H1 (cell line): ENCODE measurements around the gene GPA33. TPM values are rescaled to one million over a fixed set of nuclear protein-coding genes. Genes with fewer than 3 reads are reported as not detected.

Experiments
- CTCF ChIA-PET: fragments of 300-600 bp; sonication (Branson Sonifier 250); formaldehyde crosslinking; loops from one replicate; lab custom pipeline; 2021; ENCODE audit not compliant: partially characterized antibody; lab: Charles Lee
- POLR2A ChIA-PET: fragments of 300-600 bp; sonication (Branson Sonifier 250); formaldehyde crosslinking; loops from one replicate; lab custom pipeline; 2021; ENCODE audit warnings: inconsistent platforms; ENCODE audit not compliant: partially characterized antibody; lab: Charles Lee
- DNase-seq, 2 experiments: peaks; one replicate each; pipeline versions ENCODE4 v3.0.0 to v3.0.0-alpha.2; 2010 to 2022; ENCODE audit warnings: low spot score in 2 of 2, low read depth in 1 of 2, mixed read lengths in 1 of 2
- FAIRE-seq: peaks from 2 replicates; lab custom pipeline; 2011; peaks lifted over from hg19 to GRCh38; lab: Jason Lieb, UNC
- H2AFZ ChIP-seq: 2 replicates; pipeline ENCODE4 v1.8.1; 2012; ENCODE audit warnings: low read length, inconsistent platforms
- H2AK5ac ChIP-seq: 2 replicates; pipeline ENCODE4 v1.6.1; 2013; ENCODE audit warnings: low read depth, low read length
- H2BK120ac ChIP-seq: replicated peaks from 2 replicates; pipeline ENCODE3; 2013; ENCODE audit warnings: low read depth, low read length, inconsistent platforms
- H2BK12ac ChIP-seq: 2 replicates; pipeline ENCODE4 v1.6.1; 2013; ENCODE audit warnings: low read depth, low read length
- H2BK15ac ChIP-seq: 2 replicates; pipeline ENCODE4 v1.6.1; 2013; ENCODE audit warnings: low read length
- H2BK20ac ChIP-seq: 2 replicates; pipeline ENCODE4 v1.6.1; 2013; ENCODE audit warnings: low read length
- H2BK5ac ChIP-seq: 2 replicates; pipeline ENCODE4 v1.6.1; 2013; ENCODE audit warnings: low read depth, low read length
- H3K14ac ChIP-seq: 2 replicates; pipeline ENCODE4 v1.6.1; 2013; ENCODE audit warnings: inconsistent platforms; ENCODE audit not compliant: insufficient read length
- H3K18ac ChIP-seq: 2 replicates; pipeline ENCODE4 v1.6.1; 2013; ENCODE audit warnings: low read length; ENCODE audit errors: extremely low read depth
- H3K23ac ChIP-seq: 2 replicates; pipeline ENCODE4 v1.6.1; 2013; ENCODE audit warnings: inconsistent platforms; ENCODE audit not compliant: insufficient read length
- H3K23me2 ChIP-seq: 2 replicates; pipeline ENCODE4 v1.6.1; 2013; ENCODE audit warnings: low read depth, low read length
- H3K27ac ChIP-seq: 2 replicates; pipeline ENCODE4 v1.6.1; 2011; ENCODE audit warnings: low read depth, low read length, inconsistent platforms
- H3K27me3 ChIP-seq, 4 experiments: replicated peaks in 1 of 4; 1 replicate in 1 of 4; 2 replicates in 3 of 4; pipeline versions ENCODE4 v1.6.1 to v1.8.1; 2011 to 2013; ENCODE audit warnings: low read length in 3 of 4, mild to moderate bottlenecking in 3 of 4, inconsistent platforms in 2 of 4, mixed read lengths in 2 of 4, moderate library complexity in 1 of 4; ENCODE audit not compliant: control insufficient read depth in 3 of 4, insufficient read depth in 3 of 4; ENCODE audit errors: extremely low read depth in 1 of 4
- H3K36me3 ChIP-seq, 4 experiments: 2 replicates each; pipeline versions ENCODE4 v1.6.1 to v1.8.1; 2011 to 2013; ENCODE audit warnings: mild to moderate bottlenecking in 4 of 4, low read length in 3 of 4, moderate library complexity in 2 of 4, control low read depth in 1 of 4, inconsistent platforms in 1 of 4; ENCODE audit not compliant: insufficient read depth in 4 of 4, control insufficient read depth in 2 of 4
- H3K4ac ChIP-seq: replicated peaks from 2 replicates; pipeline ENCODE3; 2013; ENCODE audit warnings: low read length, low read depth, mixed read lengths, inconsistent platforms; ENCODE audit not compliant: insufficient read length
- H3K4me1 ChIP-seq, 4 experiments: replicated peaks in 1 of 4; 1 replicate in 1 of 4; 2 replicates in 3 of 4; pipeline versions ENCODE4 v1.6.1 to v1.8.1; 2011 to 2013; ENCODE audit warnings: low read length in 3 of 4, inconsistent platforms in 2 of 4, mixed read lengths in 1 of 4; ENCODE audit not compliant: insufficient read depth in 4 of 4, control insufficient read depth in 3 of 4
- H3K4me2 ChIP-seq, 2 experiments: 2 replicates each; pipeline versions ENCODE4 v1.6.1 to v1.8.1; 2011 to 2013; ENCODE audit warnings: low read depth in 2 of 2, low read length in 2 of 2, control low read depth in 1 of 2, inconsistent platforms in 1 of 2, mild to moderate bottlenecking in 1 of 2; ENCODE audit not compliant: insufficient read depth in 1 of 2
- H3K4me3 ChIP-seq, 4 experiments: fragments of 200-600, 300-600 bp in 1 of 4; sonication (generic), shearing (Covaris generic), sonication (Bioruptor Twin) in 1 of 4; 2 replicates each; pipeline versions ENCODE4 v1.5.1 to v1.8.1; 2011 to 2016; ENCODE audit warnings: low read length in 4 of 4, low read depth in 3 of 4, control low read depth in 2 of 4, inconsistent platforms in 2 of 4, mild to moderate bottlenecking in 2 of 4, mixed read lengths in 1 of 4, moderate library complexity in 1 of 4; ENCODE audit not compliant: insufficient read depth in 2 of 4; ENCODE audit errors: extremely low read depth in 1 of 4
- H3K56ac ChIP-seq: replicated peaks from 2 replicates; pipeline ENCODE3; 2013; ENCODE audit warnings: low read depth, mild to moderate bottlenecking, mixed read lengths, low read length, inconsistent platforms; ENCODE audit not compliant: insufficient read length
- H3K79me1 ChIP-seq: 2 replicates; pipeline ENCODE4 v1.6.1; 2013; ENCODE audit warnings: low read depth, low read length, control low read depth
- H3K79me2 ChIP-seq, 2 experiments: 2 replicates each; pipeline versions ENCODE4 v1.6.1 to v1.8.1; 2012 to 2013; ENCODE audit warnings: low read length in 2 of 2, mild to moderate bottlenecking in 2 of 2, inconsistent platforms in 1 of 2; ENCODE audit not compliant: insufficient read depth in 2 of 2, control insufficient read depth in 1 of 2
- H3K9ac ChIP-seq, 4 experiments: replicated peaks in 1 of 4; 1 replicate in 1 of 4; 2 replicates in 3 of 4; pipeline versions ENCODE4 v1.6.1 to v1.8.1; 2011 to 2013; ENCODE audit warnings: low read depth in 3 of 4, low read length in 3 of 4, control low read depth in 2 of 4, mild to moderate bottlenecking in 2 of 4, moderate library complexity in 2 of 4, inconsistent platforms in 1 of 4; ENCODE audit errors: extremely low read depth in 1 of 4
- H3K9me3 ChIP-seq, 2 experiments: 2 replicates each; pipeline versions ENCODE4 v1.6.1 to v1.8.1; 2012 to 2013; ENCODE audit warnings: mild to moderate bottlenecking in 2 of 2, moderate library complexity in 2 of 2, control low read depth in 1 of 2, inconsistent platforms in 1 of 2, low read depth in 1 of 2, low read length in 1 of 2, mixed read lengths in 1 of 2; ENCODE audit not compliant: insufficient read depth in 2 of 2
- H4K20me1 ChIP-seq, 2 experiments: replicated peaks in 1 of 2; 2 replicates each; pipeline versions ENCODE3 to v1.8.1; 2011 to 2013; ENCODE audit warnings: inconsistent platforms in 2 of 2, low read length in 2 of 2, mild to moderate bottlenecking in 1 of 2; ENCODE audit not compliant: insufficient read depth in 2 of 2, control insufficient read depth in 1 of 2
- H4K5ac ChIP-seq: 2 replicates; pipeline ENCODE4 v1.6.1; 2013; ENCODE audit warnings: low read length, low read depth, mixed read lengths, inconsistent platforms; ENCODE audit not compliant: insufficient read length
- H4K8ac ChIP-seq: 2 replicates; pipeline ENCODE4 v1.8.0; 2013; ENCODE audit warnings: mild to moderate bottlenecking, moderate library complexity, low read length, inconsistent platforms; ENCODE audit not compliant: insufficient read depth; ENCODE audit errors: extremely low read depth
- H4K91ac ChIP-seq: replicated peaks from 2 replicates; pipeline ENCODE3; 2013; ENCODE audit warnings: low read length, mixed read lengths, inconsistent platforms; ENCODE audit not compliant: insufficient read length
- BACH1 ChIP-seq: IDR thresholded peaks from 2 replicates; pipeline ENCODE4 v1.6.1; 2012; ENCODE audit warnings: low read length, improper control_type of control experiment
- EP300 ChIP-seq, 2 experiments: IDR thresholded peaks; 1 replicate in 1 of 2; 2 replicates in 1 of 2; pipeline ENCODE4 v1.6.1; 2011 to 2012; ENCODE audit warnings: low read depth in 2 of 2, low read length in 2 of 2, mild to moderate bottlenecking in 2 of 2, borderline replicate concordance in 1 of 2, inconsistent platforms in 1 of 2, moderate library complexity in 1 of 2
- JUND ChIP-seq: IDR thresholded peaks from 2 replicates; pipeline ENCODE4 v1.6.1; 2011; ENCODE audit warnings: mild to moderate bottlenecking, improper control_type of control experiment, low read length
- KDM5A ChIP-seq: fragments of 200-600 bp; IDR thresholded peaks from 2 replicates; pipeline ENCODE4 v1.7.1; 2012; ENCODE audit warnings: mild to moderate bottlenecking, low read length, inconsistent platforms, mixed read lengths
- SIX5 ChIP-seq: IDR thresholded peaks from 2 replicates; pipeline ENCODE4 v1.6.1; 2011; ENCODE audit warnings: mild to moderate bottlenecking, low read depth, low read length
- SRF ChIP-seq: IDR thresholded peaks from 2 replicates; pipeline ENCODE4 v1.6.1; 2011; ENCODE audit warnings: mild to moderate bottlenecking, low read depth, low read length, moderate library complexity
- SUZ12 ChIP-seq: fragments of 200-600 bp; sonication (generic); IDR thresholded peaks from 2 replicates; pipeline ENCODE4 v1.6.1; 2012; ENCODE audit warnings: mild to moderate bottlenecking, inconsistent platforms, low read length, moderate library complexity, mixed read lengths
- TAF7 ChIP-seq: optimal IDR thresholded peaks from 2 replicates; pipeline ENCODE3; 2011; ENCODE audit warnings: low read depth, mild to moderate bottlenecking, inconsistent platforms, low read length, moderate library complexity, borderline replicate concordance
- TEAD4 ChIP-seq: IDR thresholded peaks from 2 replicates; pipeline ENCODE4 v1.6.1; 2012; ENCODE audit warnings: low read depth, low read length, inconsistent platforms, mixed read lengths
- YY1 ChIP-seq: IDR thresholded peaks from 2 replicates; pipeline ENCODE4 v1.6.1; 2011; ENCODE audit warnings: low read depth, mild to moderate bottlenecking, low read length
- WGBS, 2 experiments: shearing (Covaris generic) in 1 of 2; methylation state at CpG; one replicate each; pipeline versions ENCODE4 v1.1.6 to v1.1.7; 2013 to 2015; ENCODE audit warnings: low lambda C conversion rate in 2 of 2, mixed read lengths in 2 of 2, inconsistent platforms in 1 of 2, low coverage in 1 of 2, missing lambda C conversion rate in 1 of 2; ENCODE audit not compliant: insufficient replicate concordance in 2 of 2, insufficient coverage in 1 of 2, insufficient read length in 1 of 2; ENCODE audit errors: extremely low coverage in 1 of 2, missing lambda C conversion rate in 1 of 2; 5-methylcytosine and 5-hydroxymethylcytosine counted together
- polyA plus RNA-seq, 7 experiments: library from polyadenylated mRNA; depleted of rRNA in 3 of 7; stranded (reverse) in 5 of 7; unstranded in 2 of 7; fragments of >200 nt in 5 of 7; fragments of 200-250 nt in 2 of 7; gene quantifications; 1 replicate in 5 of 7; 2 replicates in 1 of 7; 4 replicates in 1 of 7; pipeline versions ENCODE4 v1.2.1 to v1.2.3, GENCODE V29; 2011 to 2013; ENCODE audit warnings: missing spikeins in 2 of 7, mixed read lengths in 2 of 7
- total RNA-seq: library from RNA; stranded (reverse); fragmentation: NEBNext Ultra II Directional; extraction: Animal tissue kit (Norgen Biotek cat#: 25700); gene quantifications from 2 replicates; pipeline ENCODE4 v1.2.1, GENCODE V29; 2021
- TF ChIP-seq, protein P1 (sequence below), 3 experiments: IDR thresholded peaks; 1 replicate in 2 of 3; 2 replicates in 1 of 3; pipeline versions ENCODE4 v1.5.1 to v1.6.1; 2011; ENCODE audit warnings: low read length in 3 of 3, mild to moderate bottlenecking in 3 of 3, inconsistent platforms in 2 of 3, low read depth in 1 of 3, moderate library complexity in 1 of 3; ENCODE audit not compliant: insufficient read depth in 1 of 3; ENCODE audit errors: control extremely low read depth in 1 of 3

GPA33 gene
- total and polyA plus RNA-seq, 2 of the 8 experiments (the other 6 are each of a cell fraction or from before 2014, with no cell fraction given), result 0.19 to 0.67 TPM

GRCh38 chr1:167064621-167065020, 25.6 kb downstream of the GPA33 start:
- Histone ChIP-seq H3K79me2 (no peaks in the 10 kb centered on the region), H3K4me3 (no peak overlapping the region), H2BK12ac (no peak overlapping the region), H3K4me2 (no peak overlapping the region), H3K9me3 (no peaks in the 10 kb centered on the region), H3K14ac (no peak overlapping the region), H3K79me1 (no peaks in the 10 kb centered on the region), H3K23ac (no peak overlapping the region), H3K4ac (no peak overlapping the region), H2BK20ac (no peak overlapping the region), H3K9ac (no peak overlapping the region), H3K56ac (no peak overlapping the region), H3K18ac (no peak overlapping the region), H2AK5ac (no peak overlapping the region), H4K8ac (no peak overlapping the region), H2BK5ac (no peak overlapping the region), H2BK15ac (no peak overlapping the region), H2BK120ac (no peak overlapping the region), H2AFZ (no peak overlapping the region), H3K4me1 (peaks cover 0 to 2% (median under 1%) of the 10 kb centered on the region in 4 experiments; a peak in 2 of 7 replicates), H3K27me3 (no peaks in the 10 kb centered on the region), H3K23me2 (no peaks in the 10 kb centered on the region), H3K27ac (no peak overlapping the region), H4K20me1 (no peaks in the 10 kb centered on the region), H4K91ac (no peak overlapping the region), H4K5ac (no peak overlapping the region), H3K36me3 (no peaks in the 10 kb centered on the region)
- DNase-seq (no peak), FAIRE-seq (no peak)
- ChIA-PET POLR2A (interaction anchor here (3.8 kb wide), 1 partner anchor 156 kb away, joined by 18 read pairs; the partner anchor contains the start of gene POU2F1), CTCF (interaction anchor here (0.6 to 18.6 kb wide), 13 partner anchors 9 to 374 kb away, joined by 3 to 874 read pairs (median 4); no protein-coding TSS in a partner anchor)
- 89% methylated on average over 9 of the region's 9 CpGs; no CpG with 5 or more reads in 1 of the 2 experiments for WGBS, 2 experiments
- TF ChIP-seq JUND (no peak), TEAD4 (no peak), YY1 (no peak), TAF7 (no peak), SIX5 (no peak), KDM5A (no peak), EP300 (IDR thresholded peaks at IDR 0.05; ENCODE audit: borderline replicate concordance in 1 of 2, low read depth in 2 of 2, low read length in 2 of 2) (no peak), SUZ12 (no peak), SRF (no peak), BACH1 (no peak)
- TF ChIP-seq, protein P1, sequence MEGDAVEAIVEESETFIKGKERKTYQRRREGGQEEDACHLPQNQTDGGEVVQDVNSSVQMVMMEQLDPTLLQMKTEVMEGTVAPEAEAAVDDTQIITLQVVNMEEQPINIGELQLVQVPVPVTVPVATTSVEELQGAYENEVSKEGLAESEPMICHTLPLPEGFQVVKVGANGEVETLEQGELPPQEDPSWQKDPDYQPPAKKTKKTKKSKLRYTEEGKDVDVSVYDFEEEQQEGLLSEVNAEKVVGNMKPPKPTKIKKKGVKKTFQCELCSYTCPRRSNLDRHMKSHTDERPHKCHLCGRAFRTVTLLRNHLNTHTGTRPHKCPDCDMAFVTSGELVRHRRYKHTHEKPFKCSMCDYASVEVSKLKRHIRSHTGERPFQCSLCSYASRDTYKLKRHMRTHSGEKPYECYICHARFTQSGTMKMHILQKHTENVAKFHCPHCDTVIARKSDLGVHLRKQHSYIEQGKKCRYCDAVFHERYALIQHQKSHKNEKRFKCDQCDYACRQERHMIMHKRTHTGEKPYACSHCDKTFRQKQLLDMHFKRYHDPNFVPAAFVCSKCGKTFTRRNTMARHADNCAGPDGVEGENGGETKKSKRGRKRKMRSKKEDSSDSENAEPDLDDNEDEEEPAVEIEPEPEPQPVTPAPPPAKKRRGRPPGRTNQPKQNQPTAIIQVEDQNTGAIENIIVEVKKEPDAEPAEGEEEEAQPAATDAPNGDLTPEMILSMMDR (IDR thresholded peaks at IDR 0.05; ENCODE audit: control extremely low read depth in 1 of 3, insufficient read depth in 1 of 3, low read depth in 1 of 3, low read length in 3 of 3), result no peak
